Muscle layer of colon (tissue), 2 donors: ENCODE results near the gene ABCA1.
"Not testable (repeated sequence)": the region's sequence is repeated elsewhere in the genome, so short reads cannot be mapped to it uniquely, and the experiment has no call there.

Source experiments
- H3K27ac ChIP-seq: one replicate; pipeline ENCODE4 v1.7.0; 2013; ENCODE audit warnings: low read depth, mild to moderate bottlenecking, low read length, moderate library complexity
- H3K27me3 ChIP-seq, 2 donors: one replicate each; pipeline ENCODE4 v1.7.0; 2013; ENCODE audit warnings: low read length in 2 of 2, mild to moderate bottlenecking in 2 of 2; ENCODE audit not compliant: insufficient read depth in 2 of 2, control insufficient read depth in 1 of 2
- H3K36me3 ChIP-seq: one replicate; pipeline ENCODE4 v1.7.0; 2013; ENCODE audit warnings: mild to moderate bottlenecking, low read length; ENCODE audit not compliant: insufficient read depth
- H3K4me1 ChIP-seq: one replicate; pipeline ENCODE4 v1.7.0; 2013; ENCODE audit warnings: mild to moderate bottlenecking, low read length; ENCODE audit not compliant: insufficient read depth
- H3K4me3 ChIP-seq, 2 donors: one replicate each; pipeline ENCODE4 v1.7.0; 2013; ENCODE audit warnings: low read length in 2 of 2, low read depth in 1 of 2, mild to moderate bottlenecking in 1 of 2, moderate library complexity in 1 of 2
- H3K9ac ChIP-seq: one replicate; pipeline ENCODE4 v1.7.0; 2013; ENCODE audit warnings: low read length
- H3K9me3 ChIP-seq: one replicate; pipeline ENCODE4 v1.7.0; 2013; ENCODE audit warnings: mild to moderate bottlenecking, low read length
- donor health status: abdominal sarcoma.
- donor health status: Adenocarcinoma of cecum.

The ABCA1 gene

GRCh38 chr9:104944356-104944755 lies 16.4 kb upstream of the ABCA1 start:
- Histone ChIP-seq H3K27me3 (no peaks in the 10 kb centered on the region), H3K9ac (no peak overlapping the region), H3K9me3 (no peaks in the 10 kb centered on the region), H3K4me3 (no peak overlapping the region), H3K36me3 (no peaks in the 10 kb centered on the region), H3K4me1 (peaks cover 5% of the 10 kb centered on the region), H3K27ac (no peak overlapping the region)

GRCh38 chr9:104941597-104941996 lies 13.6 kb upstream of the ABCA1 start:
- H3K9ac ChIP-seq = no peak overlapping the region
- no peaks in the 10 kb centered on the region for H3K36me3 ChIP-seq
- H3K4me3 ChIP-seq = no peak overlapping the region
- H3K4me1 ChIP-seq = peaks cover 11% of the 10 kb centered on the region
- no peak overlapping the region for H3K27ac ChIP-seq
- H3K27me3 ChIP-seq = no peaks in the 10 kb centered on the region
- H3K9me3 ChIP-seq = no peaks in the 10 kb centered on the region

- peak overlapping the region; percentile 2 for H3K27ac ChIP-seq
- no peaks in the 10 kb centered on the region for H3K36me3 ChIP-seq
- H3K4me1 ChIP-seq = peaks cover 22% of the 10 kb centered on the region
- H3K27me3 ChIP-seq = no peaks in the 10 kb centered on the region
- no peaks in the 10 kb centered on the region for H3K9me3 ChIP-seq
- no peak overlapping the region for H3K9ac ChIP-seq
- H3K4me3 ChIP-seq = no peak overlapping the region
These were observed 8.3 kb upstream of the ABCA1 start for GRCh38 chr9:104936291-104936690.

DNA sequence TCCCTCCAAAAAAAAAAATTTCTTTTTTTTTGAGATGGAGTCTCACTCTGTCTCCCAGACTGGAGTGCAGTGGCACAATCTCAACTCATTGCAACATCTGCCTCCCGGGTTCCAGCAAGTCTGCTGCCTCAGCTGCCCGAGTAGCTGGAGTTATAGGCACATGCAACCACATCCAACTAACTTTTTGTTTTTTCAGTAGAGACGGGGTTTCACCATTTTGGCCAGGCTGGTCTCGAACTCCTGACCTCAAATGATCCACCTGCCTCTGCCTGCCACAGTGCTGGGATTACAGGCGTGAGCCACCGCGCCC lies 7.5 kb upstream of the ABCA1 start:
- H3K27ac ChIP-seq = peak overlapping the region; percentile 21
- H3K4me3 ChIP-seq, H3K27me3 ChIP-seq, H3K36me3 ChIP-seq, H3K9me3 ChIP-seq, H3K9ac ChIP-seq: not testable (repeated sequence)
- H3K4me1 ChIP-seq = peaks cover 22% of the 10 kb centered on the region

- H3K27ac ChIP-seq = no peak overlapping the region
- H3K9me3 ChIP-seq = no peaks in the 10 kb centered on the region
- no peaks in the 10 kb centered on the region for H3K36me3 ChIP-seq
- peaks cover 22% of the 10 kb centered on the region for H3K4me1 ChIP-seq
- H3K9ac ChIP-seq = no peak overlapping the region
- H3K4me3 ChIP-seq = no peak overlapping the region
- no peaks in the 10 kb centered on the region for H3K27me3 ChIP-seq
These were observed 6.9 kb upstream of the ABCA1 start for GRCh38 chr9:104934691-104935500.

DNA sequence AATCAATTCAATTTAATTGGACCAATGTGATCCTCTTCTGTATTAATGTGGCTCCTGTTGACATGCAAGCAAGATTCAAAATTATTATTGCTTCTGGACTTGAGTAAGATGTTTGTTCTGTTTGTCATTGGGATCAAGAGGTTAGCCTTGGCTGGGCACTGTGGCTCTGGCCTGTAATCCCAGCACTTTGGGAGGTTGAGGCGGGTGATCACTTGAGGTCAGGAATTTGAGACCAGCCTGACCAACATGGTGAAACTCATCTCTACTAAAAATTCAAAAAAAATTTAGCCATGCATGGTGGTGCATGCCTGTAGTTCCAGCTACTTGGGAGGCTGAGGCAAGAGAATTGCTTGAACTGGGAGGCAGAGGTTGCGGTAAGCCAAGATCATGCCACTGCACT lies 5.1 kb upstream of the ABCA1 start:
- not testable (repeated sequence) for H3K27me3 ChIP-seq, H3K27ac ChIP-seq, H3K4me3 ChIP-seq, H3K9me3 ChIP-seq, H3K36me3 ChIP-seq, H3K9ac ChIP-seq
- H3K4me1 ChIP-seq = peaks cover 34% of the 10 kb centered on the region

GRCh38 chr9:104931256-104931655 lies 3.3 kb upstream of the ABCA1 start:
- Histone ChIP-seq H3K27ac (no peak overlapping the region), H3K27me3 (no peaks in the 10 kb centered on the region), H3K9ac (no peak overlapping the region), H3K36me3 (no peaks in the 10 kb centered on the region), H3K4me1 (peaks cover 27% of the 10 kb centered on the region), H3K4me3 (no peak overlapping the region), H3K9me3 (no peaks in the 10 kb centered on the region)

- H3K36me3 ChIP-seq = peaks cover 3% of the 10 kb centered on the region
- H3K9me3 ChIP-seq = no peaks in the 10 kb centered on the region
- no peaks in the 10 kb centered on the region for H3K27me3 ChIP-seq
- H3K4me1 ChIP-seq = peaks cover 36% of the 10 kb centered on the region
- H3K27ac ChIP-seq = peak overlapping the region; percentile 94
- peak overlapping the region; percentile 50 to 99 for H3K4me3 ChIP-seq
- peak overlapping the region; percentile 96 for H3K9ac ChIP-seq
These were observed 591 bp downstream of the ABCA1 start for GRCh38 chr9:104927216-104927911.

- no peak overlapping the region for H3K9ac ChIP-seq
- H3K9me3 ChIP-seq = no peaks in the 10 kb centered on the region
- H3K27ac ChIP-seq = no peak overlapping the region
- peak overlapping the region in 1 of 2 donors; percentile 28 for H3K4me3 ChIP-seq
- peaks cover 55% of the 10 kb centered on the region for H3K4me1 ChIP-seq
- peaks cover 7% of the 10 kb centered on the region for H3K36me3 ChIP-seq
- H3K27me3 ChIP-seq = no peaks in the 10 kb centered on the region
These were observed 4.2 kb downstream of the ABCA1 start for GRCh38 chr9:104923740-104924139.

- Histone ChIP-seq H3K4me1 (peaks cover 55% of the 10 kb centered on the region), H3K27me3 (no peaks in the 10 kb centered on the region), H3K27ac (no peak overlapping the region), H3K9me3 (no peaks in the 10 kb centered on the region), H3K4me3 (peak overlapping the region in 1 of 2 donors; percentile 28), H3K9ac (no peak overlapping the region), H3K36me3 (peaks cover 7% of the 10 kb centered on the region)
These were observed 4.7 kb downstream of the ABCA1 start for GRCh38 chr9:104923289-104923688.

DNA sequence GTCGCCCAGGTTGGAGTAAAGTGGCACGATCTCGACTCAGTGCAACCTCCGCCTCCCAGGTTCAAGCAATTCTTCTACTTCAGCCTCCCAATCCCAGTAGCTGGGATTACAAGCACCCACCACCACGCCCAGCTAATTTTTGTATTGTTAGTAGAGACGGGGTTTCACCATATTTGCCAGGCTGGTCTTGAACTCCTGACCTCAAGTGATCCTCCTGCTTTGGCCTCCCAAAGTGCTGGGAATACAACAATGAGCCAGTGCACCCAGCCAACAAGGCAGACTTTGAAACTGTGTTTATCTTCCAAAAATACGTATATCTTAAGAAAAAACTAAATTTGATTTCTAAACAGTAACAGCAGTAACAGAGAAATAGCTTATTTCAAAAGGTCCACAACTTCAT lies 5.2 kb downstream of the ABCA1 start:
- H3K27ac ChIP-seq, H3K4me3 ChIP-seq, H3K27me3 ChIP-seq, H3K9ac ChIP-seq, H3K36me3 ChIP-seq, H3K9me3 ChIP-seq: not testable (repeated sequence)
- H3K4me1 ChIP-seq = peaks cover 58% of the 10 kb centered on the region
